ENCODE results near the gene HES5.

The HES5 gene

GRCh38 chr1:2567083-2567679 lies 37.1 kb upstream of the HES5 start:
- H3K36me3 ChIP-seq (ENCODE audit: control insufficient read depth, insufficient read depth, low read length): no peaks in the 10 kb centered on the region
- H3K4me3 ChIP-seq (ENCODE audit: low read depth, low read length): no peak overlapping the region
- no peak overlapping the region for H3K9ac ChIP-seq (ENCODE audit: low read depth, low read length)
- H3K27me3 ChIP-seq (ENCODE audit: control insufficient read depth, insufficient read depth, low read length): no peaks in the 10 kb centered on the region
- no peaks in the 10 kb centered on the region for H3K9me3 ChIP-seq (ENCODE audit: control insufficient read depth, insufficient read depth, low read length)
- H3K4me1 ChIP-seq (ENCODE audit: control insufficient read depth, insufficient read depth, low read length): no peaks in the 10 kb centered on the region

DNA sequence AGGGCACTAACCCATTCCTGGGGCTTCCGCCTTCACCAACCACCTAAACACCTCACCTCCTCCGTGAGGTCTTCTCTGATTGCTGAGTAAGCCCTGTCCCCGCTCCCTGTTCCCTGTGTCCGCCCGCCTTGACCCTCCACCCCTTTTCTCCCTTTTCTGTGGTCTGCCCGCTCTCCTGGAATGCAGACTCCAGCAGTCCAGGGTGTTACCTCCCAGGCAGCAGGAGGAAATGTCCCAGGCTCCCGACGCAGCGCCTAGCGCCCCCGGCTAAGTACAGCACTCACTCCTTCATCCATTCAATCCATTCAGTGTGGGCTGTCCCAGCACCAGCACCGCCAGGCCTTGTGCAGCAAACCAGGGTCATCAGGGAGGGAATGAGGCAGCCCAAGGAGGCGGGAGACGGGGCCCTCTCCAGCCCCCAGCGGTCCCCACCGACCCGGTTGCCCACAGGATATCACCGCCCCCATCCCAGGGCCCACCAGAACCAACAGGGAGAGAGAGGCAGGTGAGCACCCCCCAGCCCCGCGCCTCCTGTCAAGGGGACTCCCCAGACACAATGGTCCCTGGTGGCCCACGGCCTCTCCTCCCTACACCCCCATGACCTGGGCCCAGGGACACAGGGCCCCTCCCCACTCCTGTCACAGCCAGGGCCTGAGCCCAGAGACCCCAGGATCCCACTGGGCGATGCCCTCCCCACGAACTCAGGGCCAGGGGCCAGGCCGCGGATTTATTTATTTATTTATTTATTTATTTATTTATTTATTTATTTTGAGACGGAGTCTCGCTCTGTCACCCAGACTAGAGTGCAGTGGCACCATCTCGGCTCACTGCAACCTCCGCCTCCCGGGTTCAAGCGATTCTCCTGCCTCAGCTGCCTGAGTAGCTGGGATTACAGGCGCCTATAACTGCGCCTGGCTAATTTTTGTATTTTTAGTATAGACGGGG lies 36.3 kb upstream of the HES5 start:
- Histone ChIP-seq H3K4me3 (ENCODE audit: low read depth, low read length) (no peak overlapping the region), H3K9me3 (ENCODE audit: control insufficient read depth, insufficient read depth, low read length) (no peaks in the 10 kb centered on the region), H3K4me1 (ENCODE audit: control insufficient read depth, insufficient read depth, low read length) (no peaks in the 10 kb centered on the region), H3K36me3 (ENCODE audit: control insufficient read depth, insufficient read depth, low read length) (no peaks in the 10 kb centered on the region), H3K9ac (ENCODE audit: low read depth, low read length) (no peak overlapping the region), H3K27me3 (ENCODE audit: control insufficient read depth, insufficient read depth, low read length) (no peaks in the 10 kb centered on the region)

DNA sequence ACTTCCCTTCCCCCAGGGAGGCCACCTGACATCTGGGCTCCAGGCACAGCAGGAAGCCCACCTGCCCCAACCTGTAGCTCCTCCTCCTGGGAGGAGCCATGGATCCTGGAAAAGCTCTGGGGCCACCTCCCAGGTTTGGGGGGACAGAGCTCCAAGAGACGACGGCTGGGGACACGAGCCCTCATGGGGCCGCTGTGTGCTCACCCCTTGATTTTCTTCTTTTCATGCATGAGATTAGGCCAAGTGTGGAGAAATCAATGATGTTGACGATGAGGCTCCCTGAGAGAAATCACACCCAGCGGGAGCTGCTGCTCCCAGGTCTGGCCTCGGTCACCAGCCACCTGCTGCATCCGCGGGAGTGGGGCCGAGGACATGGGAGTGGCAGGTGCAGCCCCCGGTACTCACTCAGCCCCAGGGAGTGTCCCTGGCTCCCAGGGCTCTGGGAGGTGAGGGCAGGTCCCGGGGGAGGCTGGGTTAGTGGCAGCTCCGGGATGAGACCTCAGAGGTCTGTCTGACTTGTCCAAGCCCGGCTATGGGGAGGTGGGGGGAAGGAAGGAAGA lies 34.8 kb upstream of the HES5 start:
- H3K27me3 ChIP-seq (ENCODE audit: control insufficient read depth, insufficient read depth, low read length): no peaks in the 10 kb centered on the region
- H3K4me3 ChIP-seq (ENCODE audit: low read depth, low read length): no peak overlapping the region
- no peaks in the 10 kb centered on the region for H3K9me3 ChIP-seq (ENCODE audit: control insufficient read depth, insufficient read depth, low read length)
- H3K4me1 ChIP-seq (ENCODE audit: control insufficient read depth, insufficient read depth, low read length): no peaks in the 10 kb centered on the region
- no peak overlapping the region for H3K9ac ChIP-seq (ENCODE audit: low read depth, low read length)
- H3K36me3 ChIP-seq (ENCODE audit: control insufficient read depth, insufficient read depth, low read length): no peaks in the 10 kb centered on the region

DNA sequence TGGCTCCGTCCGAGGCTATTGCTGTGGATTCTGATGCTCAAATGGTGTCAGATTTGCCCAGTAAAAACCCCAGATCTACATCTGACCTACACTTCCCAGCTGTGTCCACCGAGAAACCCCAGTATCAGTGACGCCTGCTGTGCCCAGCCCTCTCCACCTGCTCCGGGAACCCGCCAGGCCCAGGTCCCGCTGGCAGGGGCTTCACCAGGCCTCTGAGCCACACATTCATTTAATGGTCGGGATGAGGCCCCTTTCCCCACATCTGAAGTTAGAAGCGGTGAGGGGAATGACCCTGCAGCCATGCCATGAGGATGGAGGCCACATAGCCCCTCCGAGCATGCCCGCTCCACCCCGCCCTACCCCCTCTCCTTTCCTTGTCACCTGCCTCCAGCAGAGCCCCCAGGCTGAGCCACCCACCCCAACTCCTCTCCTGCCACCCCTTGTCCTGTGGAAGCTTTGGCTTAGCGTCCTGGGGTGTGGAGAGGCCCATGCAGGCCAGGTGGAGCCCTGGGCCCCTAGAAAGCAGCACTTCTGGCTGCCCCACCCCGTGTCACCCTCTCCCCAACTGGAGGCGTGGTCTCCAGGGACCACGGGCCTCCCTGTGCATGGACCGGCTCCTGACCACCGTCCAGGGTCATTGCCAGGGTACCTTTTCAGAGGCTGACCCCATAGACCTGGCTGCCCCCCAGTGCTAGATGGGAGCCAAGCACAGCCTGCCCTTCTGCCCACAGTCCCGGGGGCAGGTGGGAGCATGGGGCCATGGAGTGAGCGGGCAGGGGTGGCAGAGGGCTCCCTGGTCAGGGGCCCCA lies 34.1 kb upstream of the HES5 start:
- Histone ChIP-seq H3K36me3 (ENCODE audit: control insufficient read depth, insufficient read depth, low read length) (no peaks in the 10 kb centered on the region), H3K4me3 (ENCODE audit: low read depth, low read length) (no peak overlapping the region), H3K27me3 (ENCODE audit: control insufficient read depth, insufficient read depth, low read length) (no peaks in the 10 kb centered on the region), H3K9me3 (ENCODE audit: control insufficient read depth, insufficient read depth, low read length) (no peaks in the 10 kb centered on the region), H3K9ac (ENCODE audit: low read depth, low read length) (no peak overlapping the region), H3K4me1 (ENCODE audit: control insufficient read depth, insufficient read depth, low read length) (no peaks in the 10 kb centered on the region)

- Histone ChIP-seq H3K4me1 (ENCODE audit: control insufficient read depth, insufficient read depth, low read length) (no peaks in the 10 kb centered on the region), H3K9ac (ENCODE audit: low read depth, low read length) (no peak overlapping the region), H3K9me3 (ENCODE audit: control insufficient read depth, insufficient read depth, low read length) (no peaks in the 10 kb centered on the region), H3K4me3 (ENCODE audit: low read depth, low read length) (no peak overlapping the region), H3K36me3 (ENCODE audit: control insufficient read depth, insufficient read depth, low read length) (no peaks in the 10 kb centered on the region), H3K27me3 (ENCODE audit: control insufficient read depth, insufficient read depth, low read length) (no peaks in the 10 kb centered on the region)
These were observed 33.1 kb upstream of the HES5 start for GRCh38 chr1:2563205-2563604.

- H3K27me3 ChIP-seq (ENCODE audit: control insufficient read depth, insufficient read depth, low read length): no peaks in the 10 kb centered on the region
- no peak overlapping the region for H3K4me3 ChIP-seq (ENCODE audit: low read depth, low read length)
- no peaks in the 10 kb centered on the region for H3K36me3 ChIP-seq (ENCODE audit: control insufficient read depth, insufficient read depth, low read length)
- H3K4me1 ChIP-seq (ENCODE audit: control insufficient read depth, insufficient read depth, low read length): no peaks in the 10 kb centered on the region
- no peak overlapping the region for H3K9ac ChIP-seq (ENCODE audit: low read depth, low read length)
- no peaks in the 10 kb centered on the region for H3K9me3 ChIP-seq (ENCODE audit: control insufficient read depth, insufficient read depth, low read length)
These were observed 32.1 kb upstream of the HES5 start for GRCh38 chr1:2561898-2562895.

DNA sequence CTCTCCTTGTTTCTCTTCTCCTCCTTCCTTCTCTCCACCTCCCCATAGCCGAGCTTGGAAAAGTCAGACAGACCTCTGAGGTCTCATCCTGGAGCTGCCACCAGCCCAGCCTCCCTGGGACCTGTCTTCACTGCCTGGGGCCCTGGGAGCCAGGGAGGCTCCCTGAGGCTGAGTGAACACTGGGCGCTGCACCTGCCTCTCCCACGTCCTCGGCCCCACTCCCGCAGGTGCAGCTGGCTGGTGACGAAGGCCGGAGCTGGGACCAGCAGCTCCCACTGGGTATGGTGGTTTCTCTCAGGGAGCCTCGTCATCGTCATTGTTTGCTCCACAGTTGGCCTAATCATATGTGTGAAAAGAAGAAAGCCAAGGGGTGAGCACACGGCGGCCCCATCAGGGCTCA lies 31.4 kb upstream of the HES5 start:
- no peaks in the 10 kb centered on the region for H3K4me1 ChIP-seq (ENCODE audit: control insufficient read depth, insufficient read depth, low read length)
- no peak overlapping the region for H3K4me3 ChIP-seq (ENCODE audit: low read depth, low read length)
- H3K9me3 ChIP-seq (ENCODE audit: control insufficient read depth, insufficient read depth, low read length): no peaks in the 10 kb centered on the region
- no peaks in the 10 kb centered on the region for H3K27me3 ChIP-seq (ENCODE audit: control insufficient read depth, insufficient read depth, low read length)
- no peaks in the 10 kb centered on the region for H3K36me3 ChIP-seq (ENCODE audit: control insufficient read depth, insufficient read depth, low read length)
- H3K9ac ChIP-seq (ENCODE audit: low read depth, low read length): no peak overlapping the region

DNA sequence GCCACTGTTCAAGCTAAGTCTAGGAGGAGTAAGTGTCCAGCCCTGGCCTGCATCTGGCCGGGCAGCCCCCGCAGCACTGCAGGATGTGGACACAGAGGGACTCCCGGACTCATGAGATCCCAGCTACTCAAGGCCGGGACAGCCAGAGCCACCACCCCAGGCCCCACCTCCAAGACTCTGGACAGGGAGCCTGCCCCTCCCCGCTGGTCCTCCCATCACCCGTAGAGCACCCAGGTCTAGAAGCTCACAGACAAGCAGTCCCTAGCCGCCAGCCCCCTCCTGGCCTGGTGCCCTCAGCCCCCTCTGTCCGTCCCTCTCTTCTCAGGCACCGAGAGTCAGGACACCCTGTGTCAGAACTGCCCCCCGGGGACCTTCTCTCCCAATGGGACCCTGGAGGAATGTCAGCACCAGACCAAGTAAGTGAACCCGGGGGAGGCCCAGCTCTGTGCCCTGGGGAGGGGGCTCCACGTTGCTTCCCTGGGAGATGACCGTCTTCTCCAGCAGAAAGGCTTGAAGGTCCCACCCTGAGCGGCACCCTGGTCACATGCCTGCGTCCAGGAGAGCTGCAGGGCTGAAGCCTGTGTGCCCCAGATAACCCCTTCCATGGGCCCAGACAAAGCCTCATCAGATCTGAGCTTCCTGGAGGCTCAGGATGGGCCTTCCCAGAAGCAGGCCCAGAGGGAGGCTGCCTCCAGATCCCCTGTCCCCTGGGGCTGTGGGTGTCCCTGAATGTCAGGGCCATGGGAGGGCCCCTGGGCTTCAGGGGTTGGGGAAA lies 30.4 kb upstream of the HES5 start:
- Histone ChIP-seq H3K9ac (ENCODE audit: low read depth, low read length) (no peak overlapping the region), H3K27me3 (ENCODE audit: control insufficient read depth, insufficient read depth, low read length) (no peaks in the 10 kb centered on the region), H3K9me3 (ENCODE audit: control insufficient read depth, insufficient read depth, low read length) (no peaks in the 10 kb centered on the region), H3K4me1 (ENCODE audit: control insufficient read depth, insufficient read depth, low read length) (no peaks in the 10 kb centered on the region), H3K4me3 (ENCODE audit: low read depth, low read length) (no peak overlapping the region), H3K36me3 (ENCODE audit: control insufficient read depth, insufficient read depth, low read length) (no peaks in the 10 kb centered on the region)

GRCh38 chr1:2559509-2560298 lies 29.6 kb upstream of the HES5 start:
- H3K27me3 ChIP-seq (ENCODE audit: control insufficient read depth, insufficient read depth, low read length): no peaks in the 10 kb centered on the region
- no peaks in the 10 kb centered on the region for H3K9me3 ChIP-seq (ENCODE audit: control insufficient read depth, insufficient read depth, low read length)
- H3K9ac ChIP-seq (ENCODE audit: low read depth, low read length): no peak overlapping the region
- H3K4me3 ChIP-seq (ENCODE audit: low read depth, low read length): no peak overlapping the region
- H3K36me3 ChIP-seq (ENCODE audit: control insufficient read depth, insufficient read depth, low read length): no peaks in the 10 kb centered on the region
- H3K4me1 ChIP-seq (ENCODE audit: control insufficient read depth, insufficient read depth, low read length): no peaks in the 10 kb centered on the region

DNA sequence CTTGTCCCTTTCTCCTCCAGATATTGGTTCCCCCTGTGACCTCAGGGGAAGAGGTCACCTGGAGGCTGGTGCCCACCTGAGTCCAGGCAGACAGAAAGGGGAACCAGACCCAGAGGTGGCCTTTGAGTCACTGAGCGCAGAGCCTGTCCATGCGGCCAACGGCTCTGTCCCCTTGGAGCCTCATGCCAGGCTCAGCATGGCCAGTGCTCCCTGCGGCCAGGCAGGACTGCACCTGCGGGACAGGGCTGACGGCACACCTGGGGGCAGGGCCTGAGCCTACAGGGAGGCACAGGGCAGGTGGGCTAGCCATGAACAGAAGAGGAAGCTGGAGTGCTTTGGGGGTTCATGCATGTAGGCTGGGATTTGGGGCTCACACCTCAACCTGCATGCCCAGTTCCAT lies 28.8 kb upstream of the HES5 start:
- no peaks in the 10 kb centered on the region for H3K27me3 ChIP-seq (ENCODE audit: control insufficient read depth, insufficient read depth, low read length)
- H3K36me3 ChIP-seq (ENCODE audit: control insufficient read depth, insufficient read depth, low read length): no peaks in the 10 kb centered on the region
- H3K9ac ChIP-seq (ENCODE audit: low read depth, low read length): no peak overlapping the region
- H3K9me3 ChIP-seq (ENCODE audit: control insufficient read depth, insufficient read depth, low read length): no peaks in the 10 kb centered on the region
- H3K4me1 ChIP-seq (ENCODE audit: control insufficient read depth, insufficient read depth, low read length): no peaks in the 10 kb centered on the region
- H3K4me3 ChIP-seq (ENCODE audit: low read depth, low read length): no peak overlapping the region
